HG03378 (cell line): ENCODE data around the gene ESRP2.

Source experiments
- ATAC-seq: cut with Tn5 transposase; IDR thresholded peaks from one replicate; pipeline ENCODE4 v1.9.1; 2021; ENCODE audit warnings: mild to moderate bottlenecking, moderate library complexity; ENCODE audit not compliant: unreplicated experiment

The ESRP2 gene

GRCh38 chr16:68242085-68242484, 6.2 kb upstream of the ESRP2 start:
- no peak for ATAC-seq

GRCh38 chr16:68238029-68238345, 2.1 kb upstream of the ESRP2 start:
- ATAC-seq: no peak

DNA sequence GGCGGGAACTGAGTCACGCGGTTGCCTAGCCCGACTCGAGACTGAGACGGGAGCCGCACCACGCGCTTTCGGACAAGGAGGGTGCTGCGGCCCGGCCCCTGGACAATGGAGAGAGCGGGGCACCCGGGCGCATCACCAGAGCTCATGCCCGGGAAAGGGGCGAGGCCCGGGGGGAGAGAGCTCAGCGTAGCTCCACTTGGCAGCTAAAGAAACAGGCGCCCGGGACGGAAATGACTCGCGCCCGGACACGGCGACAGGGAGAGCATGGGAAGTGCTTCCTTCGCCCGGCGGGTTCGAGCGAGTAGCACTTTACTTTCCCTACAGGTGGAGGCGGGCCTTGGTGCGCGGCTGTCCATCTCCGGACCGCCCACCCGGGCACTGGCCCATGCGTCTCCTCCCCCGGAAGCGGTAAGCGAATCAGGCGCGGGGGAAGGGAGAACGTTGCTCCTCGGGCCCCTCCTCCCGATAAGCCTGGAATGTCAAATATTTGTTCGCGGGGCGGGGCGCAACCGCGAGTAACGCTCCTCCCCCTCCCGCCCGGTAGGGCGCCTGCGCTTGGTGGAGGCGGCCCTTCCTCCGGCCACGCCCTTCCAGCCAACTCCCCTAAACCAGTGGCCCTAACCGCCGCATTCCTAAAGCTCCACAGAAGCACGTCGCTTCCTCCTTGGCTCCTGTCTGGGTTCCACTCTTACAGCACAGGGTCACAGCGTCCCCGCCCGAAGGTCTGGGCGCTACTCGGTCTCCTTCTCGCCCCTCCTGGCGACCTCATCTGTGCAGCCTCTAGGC, 1.5 kb upstream of the ESRP2 start:
- ATAC-seq: peak; percentile 77

DNA sequence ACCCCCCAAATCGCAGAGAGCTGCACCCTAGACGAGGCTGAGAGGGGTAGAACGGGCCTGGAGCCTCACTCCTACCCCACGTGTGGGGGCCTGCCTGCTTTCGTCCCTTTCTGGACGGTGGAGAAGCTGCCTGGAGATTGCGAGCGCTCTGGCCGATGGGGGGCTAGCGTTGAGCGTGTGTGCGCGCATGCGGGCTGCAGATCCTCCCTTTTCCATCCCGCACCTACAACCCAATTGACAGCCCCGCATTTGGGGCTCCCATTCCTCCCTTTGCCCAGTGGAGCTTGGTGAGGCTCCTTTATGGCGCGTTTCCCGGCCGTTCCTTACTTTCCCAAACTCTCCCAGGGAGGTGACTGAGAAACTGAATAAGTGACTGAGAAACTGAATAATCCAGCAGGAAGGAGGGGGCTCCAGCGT, 907 bp upstream of the ESRP2 start:
- no peak for ATAC-seq

GRCh38 chr16:68236137-68236825, 354 bp upstream of the ESRP2 start:
- no peak for ATAC-seq

GRCh38 chr16:68235108-68235886, 630 bp downstream of the ESRP2 start:
- ATAC-seq: no peak

DNA sequence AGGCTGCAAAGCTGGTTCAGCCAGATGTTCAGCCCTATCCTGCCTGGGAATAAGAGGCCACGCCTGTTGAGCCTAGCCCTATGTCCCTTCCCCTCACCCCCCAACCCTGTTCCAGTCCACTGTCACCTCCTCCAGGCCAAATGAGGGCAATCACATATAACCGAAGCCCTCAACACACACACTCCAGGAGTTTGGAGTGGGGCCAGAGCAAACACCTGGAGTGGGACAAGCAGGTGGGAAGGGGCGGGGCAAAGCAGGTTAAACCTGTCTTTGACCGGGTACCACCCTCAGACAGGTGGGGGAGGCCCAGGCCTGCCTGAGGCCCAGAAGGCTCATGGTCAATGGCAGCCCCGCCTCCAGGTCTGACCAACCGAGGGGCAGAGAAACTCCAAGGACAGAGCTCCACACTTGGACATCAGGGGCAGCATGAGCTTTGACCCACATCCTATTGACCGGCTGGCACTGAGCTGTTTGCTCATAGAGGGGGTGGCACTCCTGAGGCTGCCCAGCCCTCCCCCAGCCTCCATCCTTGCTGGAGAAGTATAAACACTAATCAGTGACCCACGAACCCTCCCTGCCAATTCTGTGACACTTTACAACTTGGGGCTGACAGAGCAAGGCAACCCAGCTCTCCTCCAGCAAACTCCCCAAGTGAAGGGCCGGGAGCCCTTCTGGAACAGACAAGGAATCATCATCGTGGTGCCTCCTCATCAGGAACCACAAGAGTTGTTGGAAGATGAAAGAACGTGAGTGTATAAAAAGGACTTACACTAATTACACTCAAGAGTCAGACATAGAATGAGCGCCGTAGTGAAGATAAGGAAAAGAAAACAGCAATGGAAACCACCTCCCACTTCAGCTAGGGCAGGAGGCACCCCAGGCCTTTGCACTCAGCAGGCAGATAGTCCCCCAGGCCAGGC, 1.5 kb downstream of the ESRP2 start:
- ATAC-seq: no peak

DNA sequence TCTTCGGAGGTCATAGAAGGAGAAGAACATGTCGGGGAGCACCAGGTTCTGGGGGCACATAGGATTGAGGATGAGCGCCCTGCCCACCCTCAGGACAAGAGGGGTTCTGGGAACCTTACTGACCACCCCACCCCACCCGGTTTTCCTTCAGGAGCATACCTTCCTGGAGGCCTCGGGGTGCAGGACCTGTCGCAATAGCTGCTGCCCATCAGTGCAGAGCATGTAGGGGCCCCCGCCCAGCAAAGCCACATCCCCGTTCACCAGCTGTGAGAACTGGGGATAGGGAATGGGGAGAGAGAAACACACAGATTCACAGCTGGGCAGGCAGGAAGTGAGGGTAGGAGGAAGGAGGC, 2.1 kb downstream of the ESRP2 start:
- ATAC-seq: no peak

DNA sequence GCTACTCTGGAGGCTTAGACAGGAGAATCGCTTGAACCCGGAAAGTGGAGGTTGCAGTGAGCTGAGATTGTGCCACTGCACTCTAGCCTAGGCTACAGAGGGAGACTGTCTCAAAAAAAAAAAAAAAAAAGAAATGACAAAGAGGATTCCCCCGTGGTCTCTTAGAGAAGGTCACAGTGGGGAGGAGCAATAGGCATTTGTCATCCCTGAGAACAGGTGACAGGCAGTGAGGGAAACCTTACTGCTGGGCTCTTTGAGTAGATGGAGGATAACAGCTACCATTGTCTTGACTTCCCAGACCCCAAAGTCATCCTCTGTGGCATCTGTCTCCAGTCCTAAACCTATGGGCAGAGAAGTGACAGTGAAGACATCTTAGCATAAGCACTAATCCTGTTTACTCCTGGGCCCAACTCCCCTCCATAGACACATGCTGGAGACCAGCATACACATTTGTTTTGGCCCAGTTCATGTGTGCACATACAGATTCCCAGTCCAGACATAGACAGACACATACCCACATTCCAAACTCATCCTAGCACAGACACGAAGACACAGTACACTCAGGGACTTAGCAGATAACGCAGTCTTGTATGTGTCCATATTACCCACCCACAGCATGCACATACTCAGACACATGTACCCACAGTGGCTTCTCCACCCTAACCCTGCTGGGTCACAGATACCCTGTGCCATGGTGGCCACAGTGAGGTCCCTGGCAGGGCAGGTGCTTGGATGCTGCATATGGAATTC, 2.7 kb downstream of the ESRP2 start:
- no peak for ATAC-seq

- no peak for ATAC-seq
Measured at GRCh38 chr16:68232335-68232734, 3.6 kb downstream of the ESRP2 start.

- no peak for ATAC-seq
Measured at GRCh38 chr16:68231384-68232136, 4.4 kb downstream of the ESRP2 start.

DNA sequence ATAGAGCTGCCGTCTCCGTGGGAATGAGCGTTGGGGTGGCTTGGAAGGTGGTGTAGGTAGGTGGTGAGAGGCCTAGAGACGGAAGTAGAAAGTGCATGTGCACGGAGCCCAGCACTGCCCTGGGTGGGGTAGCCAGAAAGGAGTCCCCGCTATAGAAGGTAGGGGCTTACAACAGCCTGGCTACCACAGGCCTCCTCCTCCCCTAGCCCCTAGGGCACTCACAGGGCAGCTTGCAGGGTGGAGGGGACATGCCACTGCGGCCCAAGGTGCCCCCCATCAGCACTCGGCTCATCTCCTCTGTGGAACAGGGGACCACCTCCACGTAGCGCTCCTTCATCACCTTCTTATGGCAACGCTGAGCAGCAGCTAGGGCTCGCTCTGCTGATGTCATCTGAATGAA, 5.0 kb downstream of the ESRP2 start:
- no peak for ATAC-seq

- ATAC-seq: no peak
Measured at GRCh38 chr16:68230176-68230571, 5.8 kb downstream of the ESRP2 start.

DNA sequence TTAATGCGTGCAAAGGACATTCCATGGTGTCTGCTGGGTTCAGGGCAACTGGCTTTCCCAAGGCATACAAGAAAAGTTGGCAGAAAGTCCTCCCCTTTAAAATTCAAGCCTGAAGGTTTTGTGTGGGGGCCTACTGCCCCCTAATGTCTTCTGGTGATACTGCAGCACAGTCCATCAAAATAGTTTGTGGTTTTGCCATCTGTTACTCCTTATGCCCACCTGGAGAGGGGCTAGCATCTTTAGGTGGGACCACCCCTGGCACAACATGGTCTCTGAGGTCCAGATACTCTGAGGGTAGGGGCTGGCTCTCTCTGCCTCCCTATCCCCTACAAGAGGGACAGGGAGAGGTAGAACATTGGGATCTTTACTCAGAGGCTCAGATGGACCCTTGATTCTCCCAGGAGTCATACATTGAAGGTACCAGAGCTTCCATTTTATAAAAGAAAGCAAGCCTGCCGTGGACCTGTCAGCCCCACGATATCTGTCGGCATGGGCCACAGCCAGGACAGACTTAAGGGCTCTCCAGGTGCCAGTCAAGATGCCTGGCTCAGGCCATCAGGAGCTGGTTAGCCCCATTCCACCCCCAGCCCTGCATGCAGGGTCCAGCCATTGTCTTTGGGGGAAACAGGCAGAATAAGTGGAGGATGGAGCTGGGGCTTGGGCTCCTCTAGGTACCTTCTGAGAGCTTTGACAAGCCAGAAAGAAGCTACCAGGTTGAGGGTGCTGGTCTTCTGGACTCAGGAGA, 6.3 kb downstream of the ESRP2 start:
- no peak for ATAC-seq

DNA sequence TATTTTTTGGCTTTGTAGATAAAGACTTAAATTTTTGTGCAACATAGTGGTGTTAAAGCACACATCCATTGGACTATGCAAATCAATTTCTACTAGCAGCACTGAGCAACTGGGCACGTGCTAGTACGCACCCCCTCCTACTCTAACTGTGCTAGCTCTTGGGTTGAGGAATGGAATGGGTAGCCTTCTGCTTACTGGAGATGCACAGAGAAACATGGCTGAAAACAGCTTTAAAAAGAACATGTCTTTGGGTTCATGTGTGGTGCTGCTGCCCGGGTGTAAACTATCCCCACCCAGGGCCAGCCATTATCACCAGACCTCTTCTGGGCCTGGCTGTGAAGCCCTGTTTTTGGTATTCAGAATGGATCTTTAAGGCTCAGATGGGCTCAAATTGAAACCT, 7.3 kb downstream of the ESRP2 start:
- no peak for ATAC-seq

DNA sequence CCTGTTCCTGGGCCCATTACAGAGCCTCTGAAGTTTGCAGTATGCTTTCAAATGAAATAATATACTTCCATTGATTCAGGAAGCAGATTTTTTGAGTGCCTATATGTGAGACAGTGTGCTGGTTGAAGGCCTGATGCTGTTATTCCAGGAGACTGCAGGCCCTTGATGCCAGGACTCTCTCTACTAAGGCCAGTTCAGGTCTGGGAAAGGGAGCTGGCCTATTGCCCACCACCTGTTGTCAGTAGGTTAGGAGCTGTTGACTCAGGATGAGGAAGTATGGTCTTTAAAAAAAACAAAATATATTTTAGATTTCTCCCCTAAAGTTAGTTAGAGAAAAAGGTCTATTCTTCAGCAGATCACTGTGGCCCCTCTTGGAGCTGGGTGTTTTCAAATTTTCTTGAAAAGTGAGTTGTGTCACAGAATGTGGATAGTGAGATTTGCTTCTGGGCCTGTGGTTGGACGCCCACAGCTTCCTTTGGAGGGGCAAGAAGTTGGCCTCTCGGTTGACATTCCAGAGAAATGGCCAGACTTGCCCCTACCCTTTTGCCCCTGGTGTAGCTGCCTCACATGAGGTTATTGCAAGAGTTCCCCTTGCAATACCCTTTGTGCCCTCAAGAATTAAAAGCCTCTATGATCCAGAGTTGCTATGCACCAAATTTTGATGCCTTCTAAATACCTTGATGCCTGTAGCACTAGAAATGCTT, 7.9 kb downstream of the ESRP2 start:
- no peak for ATAC-seq

DNA sequence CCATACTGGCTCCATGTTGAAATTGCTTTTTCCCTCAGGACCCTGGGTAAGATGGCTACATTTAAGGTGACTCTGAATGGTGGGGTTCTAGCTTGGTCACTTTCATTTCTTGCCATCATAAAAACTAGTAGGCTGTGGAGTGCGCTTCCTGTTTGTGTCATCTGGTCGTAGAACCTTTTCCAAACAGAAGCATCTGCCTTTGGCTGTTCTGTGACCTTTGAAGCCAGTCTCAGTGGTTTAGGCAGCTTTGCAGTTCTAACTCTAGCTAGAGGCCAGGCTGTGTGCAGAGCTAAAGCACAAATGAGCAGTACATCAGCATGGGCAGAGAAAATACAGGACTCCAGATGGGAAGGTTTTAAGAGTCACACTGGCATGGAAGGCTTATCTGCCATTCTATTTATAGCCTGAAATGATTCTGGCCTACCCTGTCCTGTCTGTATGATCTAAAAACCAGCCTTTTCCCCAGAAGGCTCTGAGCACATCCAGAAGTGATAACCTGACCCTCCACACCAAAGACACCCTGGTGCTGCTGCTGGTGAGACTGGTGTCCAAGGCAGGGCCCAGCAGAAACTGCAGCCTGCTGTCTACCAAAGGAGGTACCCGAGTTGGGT, 8.6 kb downstream of the ESRP2 start:
- no peak for ATAC-seq

GRCh38 chr16:68226116-68226515, 9.8 kb downstream of the ESRP2 start:
- no peak for ATAC-seq
